ENCODE data around the gene ZSWIM6.
"Not testable (repeated sequence)": the region's sequence is repeated elsewhere in the genome, so short reads cannot be mapped to it uniquely, and the experiment has no call there.

ZSWIM6 gene

DNA sequence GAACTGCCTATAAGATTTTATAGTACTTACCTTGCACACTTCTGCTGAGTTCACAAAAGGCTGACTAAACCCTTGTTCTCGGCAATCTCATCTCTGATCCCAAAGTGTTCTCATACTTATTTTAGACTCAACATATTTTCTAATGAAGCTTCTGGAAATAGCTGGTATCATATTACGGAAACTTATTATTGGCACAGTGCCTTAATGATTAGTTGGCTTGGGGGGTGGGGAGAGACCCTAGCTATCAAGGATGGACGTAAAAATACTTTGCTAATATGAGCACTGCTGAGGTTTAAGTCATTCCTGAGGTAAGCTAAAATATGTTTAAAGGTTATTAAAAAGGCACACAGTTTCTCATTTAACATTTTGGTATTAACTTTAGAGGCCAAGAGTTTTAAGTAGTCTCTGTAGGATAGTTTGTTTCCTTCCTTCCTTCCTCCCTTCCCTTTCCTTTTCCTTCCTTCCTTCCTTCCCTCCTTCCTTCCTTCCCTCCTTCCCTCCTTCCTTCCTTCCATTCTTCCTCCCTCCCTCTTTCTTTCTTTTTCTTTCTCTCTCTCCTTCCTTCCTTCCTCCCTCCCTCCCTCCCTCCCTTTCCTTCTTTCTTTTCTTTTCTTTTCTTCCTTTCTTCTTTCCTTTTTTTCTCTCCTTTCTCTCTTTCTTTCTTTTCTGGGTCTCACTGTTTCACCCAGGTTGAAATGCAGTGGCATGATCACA lies 31.5 kb downstream of the ZSWIM6 start:
- ATAC-seq, result no peak
- no peak for DNase-seq

DNA sequence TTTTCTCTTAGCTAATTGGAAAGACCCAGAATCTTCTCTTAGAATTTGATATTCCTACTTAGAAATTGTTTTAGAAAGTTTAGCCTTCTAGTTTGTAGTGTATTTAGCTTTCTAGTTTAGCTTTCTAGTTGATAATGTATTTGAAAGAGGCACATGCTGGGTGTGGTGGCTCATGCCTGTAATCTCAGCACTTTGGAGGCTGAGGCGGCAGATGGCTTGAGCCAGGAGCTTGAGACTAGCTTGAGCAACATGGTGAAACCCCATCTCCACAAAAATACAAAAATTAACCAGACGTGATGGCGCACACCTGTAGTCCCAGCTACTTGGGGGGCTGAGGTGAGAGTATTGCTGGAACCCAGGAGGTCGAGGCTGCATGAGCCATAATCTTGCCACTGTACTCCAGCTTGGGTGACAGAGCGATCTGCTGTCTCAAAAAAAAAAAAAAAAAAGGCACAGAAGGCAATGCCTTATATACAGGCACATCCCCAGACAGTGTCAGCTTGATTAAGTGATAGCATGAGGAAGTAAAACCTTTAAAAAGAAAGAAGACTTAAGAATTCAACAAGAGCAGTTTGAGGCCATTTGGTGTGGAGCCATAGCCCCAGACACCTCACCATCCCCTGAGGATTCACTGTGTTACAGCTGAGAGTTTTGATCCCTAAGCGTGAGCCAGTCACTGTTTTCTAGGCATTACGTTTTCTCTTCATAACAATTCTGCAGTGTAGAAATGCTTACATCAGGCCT lies 34.6 kb downstream of the ZSWIM6 start:
- no peak for ATAC-seq
- DNase-seq, result no peak

DNA sequence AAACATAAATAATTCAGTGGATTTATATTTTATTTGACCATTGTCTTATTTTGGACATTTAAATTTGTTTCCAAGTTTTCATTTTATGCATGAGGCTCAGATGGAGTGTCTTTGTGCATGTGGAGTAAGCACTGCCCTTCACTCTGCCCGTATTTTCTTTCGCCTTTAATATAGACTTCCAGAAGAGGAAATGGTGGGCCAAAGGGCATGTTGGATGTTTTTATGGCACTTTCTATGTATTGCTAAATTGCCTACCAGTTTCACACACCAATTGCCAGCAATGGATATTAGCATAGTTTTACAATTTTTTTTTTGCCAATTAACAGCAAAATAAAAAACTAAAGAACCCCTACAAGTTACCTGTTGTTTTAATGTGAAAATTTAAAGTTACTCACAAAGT lies 38.4 kb downstream of the ZSWIM6 start:
- DNase-seq (no peak), ATAC-seq (no peak)

DNA sequence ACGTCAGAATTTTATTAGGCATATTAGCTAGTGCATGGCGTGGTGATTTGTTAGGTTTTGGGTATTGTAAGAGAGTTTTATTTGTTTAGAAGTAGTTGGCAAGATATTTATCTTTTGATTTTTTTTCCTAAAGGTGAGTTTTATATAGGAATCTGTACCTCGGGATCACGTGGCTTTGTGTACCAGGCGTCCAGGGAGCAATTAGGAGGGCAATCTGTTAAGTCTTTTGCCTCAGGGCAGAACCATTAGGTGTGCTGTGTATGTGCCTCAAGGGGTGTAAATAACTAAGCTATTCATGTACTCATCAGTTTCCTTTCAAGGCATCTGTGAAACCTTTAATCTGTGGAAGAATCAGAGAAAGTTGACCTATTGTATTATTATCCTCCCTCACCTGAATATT lies 39.4 kb downstream of the ZSWIM6 start:
- ATAC-seq, result no peak
- DNase-seq, result no peak

DNA sequence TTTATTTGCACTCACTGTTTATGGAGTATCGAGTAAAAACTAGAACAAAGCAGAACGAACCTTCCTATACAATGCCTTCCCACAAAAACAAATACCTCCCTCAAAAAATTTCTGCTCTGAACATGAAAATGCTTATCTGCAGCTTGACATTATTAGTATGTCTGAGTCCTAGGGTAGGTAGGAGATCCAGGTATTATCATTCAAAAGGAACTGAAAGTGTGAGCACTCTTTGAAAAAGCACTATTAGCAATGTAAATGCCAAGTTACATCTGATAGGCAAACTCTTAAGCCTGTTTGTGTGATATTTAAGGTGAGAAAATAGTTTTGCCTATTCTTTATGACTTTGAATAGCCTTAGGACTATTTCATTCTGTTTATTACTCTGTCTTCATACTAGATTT lies 47.6 kb downstream of the ZSWIM6 start:
- ATAC-seq, result no peak
- DNase-seq, result no peak

DNA sequence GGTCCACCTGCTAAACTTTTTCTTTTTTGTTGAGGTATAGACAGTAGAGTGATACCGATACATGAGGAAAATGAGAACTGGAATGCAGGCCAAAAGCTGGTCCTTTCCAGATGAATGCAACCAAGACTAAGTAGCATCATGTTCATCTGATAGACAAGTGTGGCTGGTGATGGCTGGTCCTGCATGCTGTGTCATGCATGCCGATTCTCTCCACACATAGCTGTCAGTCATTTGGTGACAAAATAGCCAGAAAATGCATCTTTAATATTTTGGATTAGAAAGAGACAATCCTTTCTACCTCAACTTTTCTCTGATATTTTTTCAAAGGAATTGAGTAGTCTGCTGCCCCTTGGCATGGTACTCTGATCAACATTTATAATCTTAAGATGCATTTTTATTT lies 49.9 kb downstream of the ZSWIM6 start:
- no peak for ATAC-seq
- no peak for DNase-seq

DNA sequence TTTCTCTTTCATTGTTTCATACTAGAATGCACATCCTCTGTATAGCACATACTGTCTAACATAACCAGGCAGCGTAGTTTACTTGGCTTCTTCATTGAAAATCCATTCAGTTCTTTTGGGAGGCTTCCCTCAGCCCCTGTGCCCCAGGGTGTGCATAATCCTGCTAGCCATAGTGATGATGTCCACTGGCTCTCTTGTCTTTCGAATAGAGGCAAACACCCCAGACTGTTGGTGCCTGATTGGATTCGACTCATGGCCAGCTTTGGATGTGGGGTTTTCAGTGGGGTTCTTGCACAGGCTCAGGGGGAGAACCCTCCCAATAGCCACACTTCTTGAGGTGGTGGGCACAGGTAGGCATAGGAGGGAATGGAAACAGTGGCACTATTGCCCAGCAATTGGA lies 53.6 kb downstream of the ZSWIM6 start:
- ATAC-seq, result no peak
- no peak for DNase-seq

DNA sequence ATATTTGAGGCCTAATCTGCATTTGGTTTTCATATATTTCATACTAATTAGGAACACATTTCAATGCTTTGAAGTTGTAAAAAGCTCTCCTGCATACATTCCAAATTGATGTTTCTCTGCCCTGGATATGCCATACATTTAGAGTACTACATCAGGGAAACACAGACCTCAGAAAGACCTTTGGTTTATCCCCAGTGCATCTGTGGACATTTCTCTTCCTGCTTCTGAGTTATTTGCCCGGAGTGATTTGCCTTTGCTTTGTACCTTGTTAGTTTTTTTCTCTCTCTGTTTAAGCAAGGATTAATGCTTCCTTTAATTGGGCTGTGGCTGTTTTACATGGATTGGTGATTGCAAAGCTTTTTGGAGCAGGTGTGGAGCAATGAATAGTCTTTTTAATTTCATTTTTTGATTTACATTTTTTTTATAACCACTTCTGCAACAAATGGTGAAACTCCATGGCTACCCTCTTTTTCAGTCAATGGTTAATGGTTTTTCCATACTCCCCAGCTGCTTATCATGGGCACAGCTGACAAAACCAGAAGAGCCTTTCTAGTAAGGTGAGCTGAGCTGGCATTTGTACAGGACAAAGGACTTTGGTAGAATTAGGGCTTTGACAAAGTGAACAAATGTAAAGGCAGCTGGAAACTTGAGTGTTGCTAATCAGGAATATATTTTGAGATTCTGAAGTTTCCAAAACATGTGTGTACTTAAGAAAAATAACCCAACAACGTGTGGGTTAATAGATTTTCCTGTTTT lies 54.2 kb downstream of the ZSWIM6 start:
- DNase-seq (no peak), ATAC-seq (no peak)

DNA sequence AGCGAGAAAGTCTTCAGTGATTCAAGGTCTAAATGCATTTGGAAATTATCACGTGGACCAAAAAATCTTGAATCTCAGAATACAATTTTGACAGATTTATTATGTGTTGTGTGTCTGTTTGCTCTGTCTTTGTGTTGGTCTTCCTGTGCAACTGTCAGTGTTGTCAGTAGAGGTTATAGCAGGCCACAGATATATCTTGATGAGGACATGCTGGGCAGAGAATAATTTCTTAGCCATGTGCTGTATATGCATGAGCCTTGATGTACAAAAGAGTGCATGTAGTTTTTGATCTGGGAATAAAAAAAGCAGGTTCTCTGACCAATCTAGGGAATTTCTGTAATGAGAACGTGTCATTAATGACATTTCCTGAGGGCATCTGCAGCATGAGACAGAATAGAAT lies 57.6 kb downstream of the ZSWIM6 start:
- DNase-seq (no peak), ATAC-seq (no peak)

DNA sequence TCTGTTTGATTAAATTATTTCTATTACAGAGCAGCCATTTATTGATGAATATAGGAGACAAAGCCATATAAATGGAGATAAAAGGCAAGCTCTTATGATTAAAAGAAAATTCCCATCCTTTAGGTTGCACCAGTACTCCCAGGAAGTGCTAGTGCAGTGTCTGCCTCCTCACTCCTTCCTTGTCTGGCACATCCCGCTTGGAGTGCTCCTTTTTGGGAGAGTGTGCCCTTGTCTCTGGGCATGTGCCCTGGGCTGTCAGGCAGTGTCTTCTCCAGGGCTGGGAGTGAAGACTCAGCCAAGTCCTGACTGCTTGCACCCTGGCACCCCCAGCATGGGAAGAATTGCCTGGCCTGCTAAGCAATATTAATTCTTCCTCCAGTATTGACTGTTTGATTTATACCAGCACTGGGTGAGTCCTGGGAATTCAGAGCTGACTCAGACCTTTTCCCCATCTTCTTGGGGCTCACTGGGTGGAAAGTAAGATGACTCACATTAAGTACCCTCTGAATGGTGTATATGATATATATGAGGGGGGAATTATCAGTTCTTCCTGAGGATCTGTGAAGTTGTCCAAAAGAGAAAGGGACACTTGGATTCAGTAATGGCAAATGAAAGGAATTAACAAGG lies 62.1 kb downstream of the ZSWIM6 start:
- ATAC-seq (no peak), DNase-seq (no peak)

DNA sequence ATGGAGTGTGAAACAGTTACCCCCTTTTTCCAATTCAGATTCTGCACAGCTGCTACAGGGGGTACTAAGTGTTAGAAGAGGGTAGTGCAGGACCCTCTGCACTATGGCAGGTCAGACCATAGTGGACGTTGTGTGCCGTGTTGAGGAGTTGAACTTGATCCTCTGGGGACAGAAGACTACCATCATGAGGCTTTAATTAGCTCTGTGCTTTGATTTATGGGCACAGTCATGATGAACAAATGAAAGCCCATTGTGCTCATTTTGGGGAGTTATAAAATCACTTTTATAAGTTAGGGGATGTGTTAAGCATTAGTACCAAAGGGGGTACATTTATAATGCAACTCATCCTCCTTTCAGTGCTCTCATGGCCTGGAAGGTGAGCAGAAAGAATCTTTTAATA lies 62.7 kb downstream of the ZSWIM6 start:
- DNase-seq (no peak), ATAC-seq (no peak)

DNA sequence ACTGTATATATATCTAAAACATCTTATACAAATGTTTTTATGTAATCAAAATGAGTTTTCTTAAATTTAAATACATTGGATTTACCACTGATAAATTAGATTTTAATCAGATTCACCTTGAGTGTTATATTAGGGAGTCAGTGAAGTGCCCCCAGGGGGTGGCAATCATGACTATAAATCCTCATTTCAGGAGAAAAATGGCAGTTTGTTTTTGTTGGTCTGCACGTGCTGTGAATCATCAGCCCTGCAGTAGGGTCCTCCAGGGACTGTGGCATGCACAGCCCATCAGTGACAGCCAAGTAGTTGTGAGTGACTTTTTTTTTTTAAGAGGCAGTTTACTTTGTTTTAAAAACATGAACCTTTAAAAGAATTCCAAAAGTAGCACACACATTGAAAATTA lies 65.2 kb downstream of the ZSWIM6 start:
- DNase-seq (no peak), ATAC-seq (no peak)

DNA sequence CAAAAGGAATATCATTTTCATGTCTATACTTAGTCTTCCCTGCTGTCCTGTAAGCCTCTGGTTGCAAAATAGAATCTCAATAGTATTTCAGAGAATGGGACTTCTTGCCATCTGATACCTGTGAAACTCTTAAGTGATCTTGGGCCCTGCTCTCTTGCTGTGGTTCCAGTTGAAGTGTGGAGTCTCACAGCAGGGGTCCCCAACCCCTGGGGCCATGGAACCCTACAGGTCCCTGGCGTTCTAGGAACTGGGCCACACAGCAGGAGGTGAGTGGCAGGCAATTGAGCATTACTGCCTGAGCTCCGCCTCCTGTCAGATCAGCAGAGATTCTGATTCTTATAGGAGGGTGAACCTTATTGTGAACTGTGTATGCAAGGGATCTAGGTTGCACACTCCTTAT lies 65.9 kb downstream of the ZSWIM6 start:
- DNase-seq (no peak), ATAC-seq (no peak)

DNA sequence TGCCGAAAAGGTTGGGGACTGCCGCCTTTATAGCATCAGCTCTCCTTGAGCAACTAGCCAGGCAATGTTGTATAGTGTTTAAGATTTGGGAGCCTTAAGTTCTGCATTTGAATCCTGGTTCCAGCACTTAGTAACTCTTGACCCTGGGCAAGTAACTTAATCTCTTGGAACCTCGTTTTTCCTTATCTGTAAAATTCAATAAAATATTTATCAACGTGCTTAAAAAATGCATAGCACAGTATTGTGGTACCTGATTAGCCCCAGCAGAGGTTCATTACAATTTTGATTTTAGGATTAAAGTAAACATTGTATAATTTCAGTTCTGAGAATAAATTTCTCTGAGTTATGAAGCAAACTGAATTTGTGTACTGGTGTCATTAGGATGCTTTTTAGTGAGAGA lies 66.4 kb downstream of the ZSWIM6 start:
- DNase-seq (no peak), ATAC-seq (no peak)

DNA sequence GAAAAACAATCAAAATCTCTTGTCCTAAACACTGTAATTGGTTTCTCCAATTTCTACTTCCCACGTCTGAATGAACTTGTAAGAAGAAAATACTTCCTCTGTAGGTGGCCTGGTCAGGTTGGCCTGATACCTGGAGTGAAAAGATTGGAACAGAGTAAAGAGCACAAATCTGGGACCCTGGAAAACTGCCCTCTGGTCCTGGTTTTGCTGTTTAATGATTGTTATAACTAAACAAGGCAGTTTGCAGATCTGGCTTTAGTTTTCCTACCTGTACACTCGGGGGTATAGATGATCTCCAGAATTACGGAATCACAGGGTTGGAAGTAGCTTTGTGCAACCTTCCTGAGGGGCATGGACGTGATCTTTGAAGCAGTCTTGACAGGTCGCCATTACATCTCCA lies 67.6 kb downstream of the ZSWIM6 start:
- DNase-seq, result no peak
- no peak for ATAC-seq

DNA sequence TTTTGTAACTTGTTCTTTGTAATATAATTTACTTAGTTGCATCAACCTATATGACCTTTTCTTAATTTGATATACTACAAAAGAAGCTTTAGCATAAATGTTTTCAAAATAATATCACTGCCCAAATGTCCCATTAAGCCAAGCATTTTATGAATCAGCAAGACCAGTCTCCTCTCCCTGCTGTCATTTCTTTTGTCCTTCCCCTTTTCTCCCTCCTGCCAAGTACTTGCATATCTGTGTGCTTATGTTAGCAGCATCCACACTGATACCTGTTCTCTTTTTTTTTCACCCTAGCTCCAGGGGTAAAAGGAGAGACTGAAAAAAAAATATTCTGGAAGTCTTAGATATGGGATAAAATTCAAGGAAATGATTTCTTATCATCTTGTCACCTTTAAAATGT lies 69.7 kb downstream of the ZSWIM6 start:
- ATAC-seq (no peak), DNase-seq (no peak)

DNA sequence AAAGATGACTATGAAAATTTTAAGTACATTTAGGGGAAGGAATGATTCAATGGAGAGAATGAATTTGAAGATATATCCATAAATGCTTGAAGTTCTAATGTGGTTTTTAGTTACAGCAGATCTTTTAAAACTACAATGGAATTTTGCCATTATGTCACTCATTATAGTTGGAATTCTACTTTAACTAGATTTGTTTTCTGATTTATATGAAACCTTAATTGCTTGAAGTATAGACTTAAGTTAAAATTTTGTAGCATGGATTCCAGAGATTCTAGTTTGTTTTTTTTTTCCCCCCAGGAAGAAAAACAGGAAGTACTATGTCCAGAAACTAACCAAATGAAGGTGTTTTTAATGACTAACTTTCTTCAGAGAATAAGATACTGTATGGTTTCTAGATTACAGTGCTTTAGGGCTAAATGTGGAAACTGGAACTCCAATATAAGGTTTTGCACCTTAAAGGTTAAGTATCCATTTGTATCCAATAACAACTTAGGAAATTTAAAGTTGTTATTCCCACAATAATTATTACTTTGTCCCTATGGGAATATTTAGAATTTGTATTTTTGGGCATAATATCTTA lies 70.3 kb downstream of the ZSWIM6 start:
- DNase-seq, result no peak
- ATAC-seq, result no peak

DNA sequence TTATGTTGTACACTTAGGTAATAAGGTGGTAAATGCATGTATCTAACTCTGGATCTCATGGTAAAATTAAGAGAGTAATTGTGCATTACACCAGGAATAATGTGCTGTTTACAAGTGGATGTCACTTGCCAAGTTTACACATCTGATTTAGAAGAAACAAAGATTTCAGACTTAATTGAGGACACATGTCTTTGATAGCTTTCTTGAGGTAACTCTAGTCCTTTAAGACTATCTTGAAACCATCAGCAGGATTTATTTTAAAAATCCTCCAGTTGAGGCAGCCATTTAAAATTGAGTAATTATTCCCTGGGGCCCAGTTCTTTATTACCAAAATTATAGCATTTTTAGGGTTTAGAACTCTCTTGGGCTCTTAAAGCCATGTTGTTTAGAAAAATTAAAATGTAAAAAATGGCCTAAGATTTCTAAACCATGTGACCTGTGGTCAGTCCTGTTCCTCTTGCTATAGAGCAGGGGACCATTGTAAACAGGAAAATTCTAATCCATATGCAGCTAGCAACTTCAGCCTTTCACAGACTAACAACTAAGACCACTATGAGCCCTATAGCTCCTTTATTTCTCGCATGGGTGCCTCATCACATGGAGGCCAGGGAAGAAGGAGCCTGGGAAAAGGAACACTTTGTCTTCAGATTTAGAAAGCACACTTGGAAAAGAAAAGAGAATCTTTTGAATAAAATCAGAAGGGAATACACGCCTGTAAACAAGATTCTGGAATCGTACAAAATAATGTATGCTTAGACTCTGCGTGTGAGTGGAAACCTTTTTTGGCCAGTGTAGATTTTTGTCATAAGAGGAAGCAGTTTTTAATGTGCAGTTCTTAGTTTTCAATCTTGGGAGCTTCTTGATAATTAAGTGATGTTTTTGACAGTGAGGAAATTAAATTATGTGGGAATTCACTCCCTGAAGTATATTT lies 71.2 kb downstream of the ZSWIM6 start:
- no peak for ATAC-seq
- DNase-seq, result no peak

DNA sequence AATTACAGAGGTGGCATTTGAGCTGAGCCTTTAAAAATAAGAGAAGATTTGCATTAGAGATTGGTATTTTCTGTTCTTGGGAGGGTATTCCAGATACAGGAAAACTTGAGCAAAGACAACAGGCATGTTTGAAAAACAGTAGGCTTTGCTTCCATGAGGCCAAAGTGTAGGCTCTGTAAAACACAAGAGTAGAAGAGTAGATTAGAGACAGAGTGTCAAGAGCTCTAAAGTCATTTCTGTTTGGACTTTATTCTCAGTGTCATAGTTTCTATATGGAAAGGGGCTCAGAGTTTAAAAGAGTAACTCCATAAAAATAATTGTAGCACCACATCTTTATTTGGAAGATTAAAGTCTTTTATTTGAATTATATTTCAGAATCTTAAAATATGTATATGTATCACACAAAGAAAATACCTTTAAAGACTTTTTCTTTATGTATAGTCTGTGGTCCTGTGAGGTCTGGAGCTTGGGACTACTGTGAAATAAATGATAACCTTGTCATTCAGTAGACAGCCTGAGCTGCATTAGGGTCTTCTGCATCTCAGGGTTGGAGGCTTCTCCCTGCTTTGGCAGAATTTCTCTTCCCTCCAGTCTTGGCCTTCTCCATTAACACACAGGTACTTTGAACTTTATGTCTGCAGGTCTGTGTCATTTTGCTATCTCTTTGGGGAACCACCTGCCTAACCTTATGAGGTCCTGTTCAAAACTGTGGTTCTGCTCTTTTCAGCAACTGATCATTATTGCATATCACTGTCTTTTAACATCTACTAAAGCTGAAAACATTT lies 73.6 kb downstream of the ZSWIM6 start:
- DNase-seq, result no peak
- no peak for ATAC-seq

DNA sequence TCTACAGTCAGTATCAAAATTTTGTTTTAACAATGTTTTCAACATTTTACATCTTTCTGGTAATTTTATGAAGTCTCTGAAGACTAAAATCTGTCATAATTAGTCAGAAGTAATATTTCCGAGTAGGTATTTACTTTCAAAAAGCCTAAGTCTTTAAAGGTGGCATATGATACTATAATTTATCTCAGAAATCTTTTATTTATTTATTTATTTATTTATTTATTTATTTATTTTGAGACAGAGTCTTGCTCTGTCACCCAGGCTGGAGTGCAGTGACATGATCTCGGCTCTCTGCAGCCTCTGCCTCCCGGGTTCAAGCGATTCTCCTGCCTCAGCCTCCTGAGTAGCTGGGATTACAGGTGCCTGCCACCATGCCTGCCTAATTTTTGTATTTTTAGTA lies 74.4 kb downstream of the ZSWIM6 start:
- DNase-seq, result not testable (repeated sequence)

More for the DNA sequence above, 74.4 kb downstream of the ZSWIM6 start:
- ATAC-seq, result not testable (repeated sequence)

Data from stimulated activated naive CD8-positive, alpha-beta T cell treated with anti-CD3 and anti-CD28 coated beads, Interleukin-15, Interleukin-2, amounts not matched to agents 100 U/mL and 50 U/mL, for 24 hours (primary cell).